ENCODE results near the gene ANKDD1B.
"Not testable (repeated sequence)": the region's sequence is repeated elsewhere in the genome, so short reads cannot be mapped to it uniquely, and the experiment has no call there.

ANKDD1B gene

GRCh38 chr5:75677607-75678006 lies 66.4 kb downstream of the ANKDD1B start:
- H3K4me1 ChIP-seq, result peaks cover 3 to 17% (median 11%) of the 10 kb centered on the region in 10 experiments; a peak in 18 of 20 replicates

GRCh38 chr5:75678155-75678554 lies 66.9 kb downstream of the ANKDD1B start:
- no peak overlapping the region for H3K4me3 ChIP-seq
- peak overlapping the region in 1 of 11 experiments; percentile 10; a peak in 1 of 22 replicates for H3K27ac ChIP-seq
- H3K36me3 ChIP-seq, result peaks cover 18 to 41% (median 27%) of the 10 kb centered on the region in 11 experiments; a peak in 21 of 22 replicates
- H3K27me3 ChIP-seq, result no peaks in the 10 kb centered on the region
- peak overlapping the region in 7 of 11 experiments; percentile 6 to 65 (median 41); a peak in 10 of 22 replicates for H3K4me2 ChIP-seq
- no peaks in the 10 kb centered on the region for H4K20me1 ChIP-seq
- no peak for TF ChIP-seq Cebpa-rat (IDR thresholded peaks at IDR 0.05)
- peaks cover 3 to 17% (median 11%) of the 10 kb centered on the region in 10 experiments; a peak in 18 of 20 replicates for H3K4me1 ChIP-seq
- no peaks in the 10 kb centered on the region for H3K9me3 ChIP-seq (replicated peaks in 1 of 11)
- H3K9ac ChIP-seq, result no peak overlapping the region; a peak in 1 of 22 replicates

More at GRCh38 chr5:75677607-75678006, 66.4 kb downstream of the ANKDD1B start:
- Histone ChIP-seq H3K4me3 (no peak overlapping the region), H3K27ac (peak overlapping the region in 2 of 11 experiments; percentile 10 to 15; a peak in 1 of 22 replicates), H4K20me1 (no peaks in the 10 kb centered on the region), H3K9ac (no peak overlapping the region; a peak in 2 of 22 replicates), H3K36me3 (peaks cover 22 to 46% (median 30%) of the 10 kb centered on the region in 11 experiments), H3K27me3 (no peaks in the 10 kb centered on the region), H3K4me2 (peak overlapping the region in 9 of 11 experiments; percentile 6 to 65 (median 41); a peak in 14 of 22 replicates), H3K9me3 (replicated peaks in 1 of 11) (no peaks in the 10 kb centered on the region)
- TF ChIP-seq Cebpa-rat (IDR thresholded peaks at IDR 0.05), result no peak

- H3K27me3 ChIP-seq, result no peaks in the 10 kb centered on the region
- no peak overlapping the region for H3K4me3 ChIP-seq
- H3K4me1 ChIP-seq, result peaks cover 3 to 17% (median 11%) of the 10 kb centered on the region in 10 experiments; a peak in 18 of 20 replicates
- TF ChIP-seq Cebpa-rat (IDR thresholded peaks at IDR 0.05), result no peak
- H3K27ac ChIP-seq, result no peak overlapping the region
- no peaks in the 10 kb centered on the region for H3K9me3 ChIP-seq (replicated peaks in 1 of 11)
- H3K9ac ChIP-seq, result no peak overlapping the region
- peaks cover 15 to 40% (median 31%) of the 10 kb centered on the region in 11 experiments for H3K36me3 ChIP-seq
- no peak overlapping the region for H3K4me2 ChIP-seq
- no peaks in the 10 kb centered on the region for H4K20me1 ChIP-seq
Measured at GRCh38 chr5:75681125-75681830, 70.0 kb downstream of the ANKDD1B start.

- no peaks in the 10 kb centered on the region; a peak in 1 of 22 replicates for H4K20me1 ChIP-seq
- H3K4me2 ChIP-seq, result no peak overlapping the region
- no peaks in the 10 kb centered on the region for H3K9me3 ChIP-seq (replicated peaks in 1 of 11)
- H3K9ac ChIP-seq, result no peak overlapping the region
- H3K4me1 ChIP-seq, result no peaks in the 10 kb centered on the region
- no peak overlapping the region for H3K27ac ChIP-seq
- H3K4me3 ChIP-seq, result no peak overlapping the region
- no peak for TF ChIP-seq Cebpa-rat (IDR thresholded peaks at IDR 0.05)
- no peaks in the 10 kb centered on the region for H3K27me3 ChIP-seq
- peaks cover 45 to 75% (median 63%) of the 10 kb centered on the region in 11 experiments for H3K36me3 ChIP-seq
Measured at GRCh38 chr5:75685141-75685540, 73.9 kb downstream of the ANKDD1B start.

GRCh38 chr5:75686480-75686879 lies 75.2 kb downstream of the ANKDD1B start:
- H3K4me3 ChIP-seq, result no peak overlapping the region
- H3K27me3 ChIP-seq, result no peaks in the 10 kb centered on the region
- peaks cover 52 to 83% (median 70%) of the 10 kb centered on the region in 11 experiments for H3K36me3 ChIP-seq
- TF ChIP-seq Cebpa-rat (IDR thresholded peaks at IDR 0.05), result no peak
- H4K20me1 ChIP-seq, result no peaks in the 10 kb centered on the region; a peak in 1 of 22 replicates
- H3K27ac ChIP-seq, result no peak overlapping the region
- no peaks in the 10 kb centered on the region for H3K9me3 ChIP-seq (replicated peaks in 1 of 11)
- H3K9ac ChIP-seq, result no peak overlapping the region
- H3K4me2 ChIP-seq, result no peak overlapping the region
- no peaks in the 10 kb centered on the region for H3K4me1 ChIP-seq

- Histone ChIP-seq H3K27ac (no peak overlapping the region), H4K20me1 (no peaks in the 10 kb centered on the region; a peak in 1 of 22 replicates), H3K4me1 (no peaks in the 10 kb centered on the region), H3K36me3 (peaks cover 44 to 93% (median 74%) of the 10 kb centered on the region in 11 experiments), H3K4me2 (no peak overlapping the region), H3K9me3 (replicated peaks in 1 of 11) (no peaks in the 10 kb centered on the region), H3K4me3 (no peak overlapping the region), H3K27me3 (no peaks in the 10 kb centered on the region), H3K9ac (no peak overlapping the region)
- TF ChIP-seq Cebpa-rat (IDR thresholded peaks at IDR 0.05), result no peak
Measured at GRCh38 chr5:75690669-75691068, 79.4 kb downstream of the ANKDD1B start.

GRCh38 chr5:75694781-75695180 lies 83.5 kb downstream of the ANKDD1B start:
- Histone ChIP-seq H3K4me1 (no peaks in the 10 kb centered on the region), H3K4me2 (no peak overlapping the region), H3K9ac (no peak overlapping the region), H3K27ac (no peak overlapping the region), H3K9me3 (replicated peaks in 1 of 11) (no peaks in the 10 kb centered on the region), H3K4me3 (no peak overlapping the region), H4K20me1 (no peaks in the 10 kb centered on the region; a peak in 1 of 22 replicates), H3K36me3 (peaks cover 18 to 52% (median 33%) of the 10 kb centered on the region in 11 experiments), H3K27me3 (no peaks in the 10 kb centered on the region)
- TF ChIP-seq Cebpa-rat (IDR thresholded peaks at IDR 0.05), result no peak

- H3K36me3 ChIP-seq, result peaks cover 11 to 43% (median 24%) of the 10 kb centered on the region in 11 experiments
- not testable (repeated sequence) for H4K20me1 ChIP-seq; H3K4me3 ChIP-seq; H3K27me3 ChIP-seq; H3K4me2 ChIP-seq; H3K27ac ChIP-seq; H3K9me3 ChIP-seq (replicated peaks in 1 of 11); H3K4me1 ChIP-seq; H3K9ac ChIP-seq
Measured at GRCh38 chr5:75695472-75696351, 84.5 kb downstream of the ANKDD1B start.

- Histone ChIP-seq H3K9ac (no peak overlapping the region), H4K20me1 (peaks cover 0 to 9% (median 0%) of the 10 kb centered on the region in 11 experiments; a peak in 4 of 22 replicates), H3K27me3 (no peaks in the 10 kb centered on the region), H3K9me3 (replicated peaks in 1 of 11) (peaks cover 0 to 5% (median 0%) of the 10 kb centered on the region in 11 experiments; a peak in 3 of 22 replicates), H3K4me2 (no peak overlapping the region), H3K4me1 (no peaks in the 10 kb centered on the region), H3K27ac (no peak overlapping the region), H3K4me3 (no peak overlapping the region), H3K36me3 (peaks cover 36 to 52% (median 41%) of the 10 kb centered on the region in 11 experiments)
- no peak for TF ChIP-seq Cebpa-rat (IDR thresholded peaks at IDR 0.05)
Measured at GRCh38 chr5:75701856-75702255, 90.6 kb downstream of the ANKDD1B start.

Data from BLaER1 treated with 17β-estradiol and CSF1 and Interleukin-3, amounts not matched to agents 10 nM and 100 nM (cell line).